Activated T-cell treated with anti-CD3 and anti-CD28 coated beads for 1 hour (primary cell): ENCODE data around the gene TMEM243.
"Not testable (repeated sequence)": the region's sequence is repeated elsewhere in the genome, so short reads cannot be mapped to it uniquely, and the experiment has no call there.

Experiments used
- DNase-seq: peaks from one replicate; pipeline ENCODE4 v3.0.0-alpha.2; 2020; ENCODE audit warnings: low read depth

TMEM243 gene, protein sequence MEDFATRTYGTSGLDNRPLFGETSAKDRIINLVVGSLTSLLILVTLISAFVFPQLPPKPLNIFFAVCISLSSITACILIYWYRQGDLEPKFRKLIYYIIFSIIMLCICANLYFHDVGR

DNA sequence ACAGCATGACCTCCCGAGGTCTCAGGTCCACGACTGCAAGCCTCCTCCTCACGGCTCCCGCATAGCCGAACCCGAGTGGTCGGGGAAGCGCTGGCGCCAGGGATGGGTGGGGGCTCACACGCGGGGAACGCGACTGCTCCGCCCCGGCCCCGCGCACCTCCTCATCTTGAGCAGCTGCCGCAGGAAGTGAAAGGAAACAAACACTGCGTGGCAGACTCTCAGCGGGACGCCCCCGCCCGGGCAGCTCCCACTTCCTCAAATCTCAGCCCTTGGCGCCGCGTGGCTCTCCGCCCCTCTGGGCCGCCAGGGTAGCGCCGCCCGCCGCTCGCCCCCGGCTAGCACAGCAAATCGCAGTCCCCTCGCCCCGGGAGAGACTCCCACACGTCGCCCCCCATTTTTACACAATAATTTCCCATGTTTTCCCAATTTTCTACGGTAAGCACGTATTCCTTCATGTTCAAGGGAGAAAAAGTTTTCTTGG is at the start of gene TMEM243:
Gene TMEM243, minus strand, starts transcription at position 188 of the 481 bp plus-strand sequence. CDS start 229 bp downstream, outside the sequence.
- peak; percentile 72 for DNase-seq

DNA sequence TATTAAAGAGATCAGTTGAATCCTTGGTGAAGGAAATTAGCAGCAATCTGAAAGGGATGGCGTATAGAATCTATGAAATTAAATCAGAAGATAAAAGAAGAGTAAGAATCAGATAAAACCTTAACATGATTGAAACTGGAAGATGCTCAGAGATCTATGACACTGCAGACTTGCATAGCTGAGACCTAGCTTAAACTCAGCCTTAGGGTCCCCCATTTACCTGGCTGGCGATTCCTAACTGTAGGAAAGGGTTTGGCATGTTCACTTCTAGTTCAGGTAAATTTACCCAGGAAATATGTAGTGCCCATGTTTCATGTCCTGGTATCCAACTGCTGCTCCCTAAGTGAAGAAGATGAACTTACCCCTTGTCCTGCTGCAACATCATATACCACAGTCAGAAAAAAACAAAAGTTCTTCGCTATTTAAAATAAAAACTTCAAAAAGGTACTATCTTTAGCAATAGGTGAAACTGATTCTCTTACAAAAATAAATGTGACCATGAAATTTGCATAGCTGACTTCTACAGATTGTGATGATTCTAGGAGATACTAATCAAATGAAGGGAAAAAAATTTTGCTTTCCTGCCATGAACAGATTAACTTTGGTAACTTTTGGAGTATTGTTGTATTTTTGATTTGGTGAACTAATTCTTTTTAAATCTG is 47.8 kb upstream of the TMEM243 start:
- no peak for DNase-seq

DNA sequence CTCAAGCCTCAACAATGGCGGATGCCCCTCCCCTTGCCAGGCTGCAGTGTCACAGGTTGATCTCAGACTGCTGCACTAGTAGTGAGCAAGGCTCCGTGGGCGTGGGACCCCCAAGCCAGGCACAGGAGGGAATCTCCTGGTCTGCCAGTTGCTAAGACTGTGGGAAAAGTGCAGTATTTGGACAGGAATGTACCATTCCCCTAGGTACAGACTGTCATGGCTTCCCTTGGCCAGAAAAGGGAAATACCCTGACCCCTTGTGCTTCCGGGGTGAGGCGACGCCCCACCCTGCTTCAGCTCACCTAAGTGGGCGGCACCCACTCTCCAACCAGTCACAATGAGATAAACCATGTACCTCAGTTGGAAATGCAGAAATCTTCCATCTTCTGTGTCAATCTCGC is 44.0 kb upstream of the TMEM243 start:
- DNase-seq, result no peak

DNA sequence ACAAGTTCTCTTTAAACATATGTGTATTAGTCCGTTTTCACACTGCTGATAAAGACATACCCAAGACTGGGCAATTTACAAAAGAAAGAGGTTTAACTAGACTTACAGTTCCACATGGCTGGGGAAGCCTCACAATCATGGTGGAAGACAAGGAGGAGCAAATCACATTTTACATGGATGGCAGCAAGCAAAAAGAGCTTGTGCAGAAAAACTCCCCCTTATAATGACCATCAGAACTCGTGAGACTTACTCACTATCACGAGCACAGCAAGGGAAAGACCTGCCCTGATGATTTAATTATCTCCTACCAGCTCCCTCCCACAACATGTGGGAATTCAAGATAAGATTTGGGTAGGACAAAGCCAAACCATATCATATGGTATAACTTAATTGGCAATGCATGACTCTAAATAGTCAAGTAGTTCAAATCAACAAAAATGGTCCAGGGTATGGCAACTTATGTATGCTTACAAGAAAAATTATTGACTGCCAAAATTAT is 34.1 kb upstream of the TMEM243 start:
- no peak for DNase-seq

DNA sequence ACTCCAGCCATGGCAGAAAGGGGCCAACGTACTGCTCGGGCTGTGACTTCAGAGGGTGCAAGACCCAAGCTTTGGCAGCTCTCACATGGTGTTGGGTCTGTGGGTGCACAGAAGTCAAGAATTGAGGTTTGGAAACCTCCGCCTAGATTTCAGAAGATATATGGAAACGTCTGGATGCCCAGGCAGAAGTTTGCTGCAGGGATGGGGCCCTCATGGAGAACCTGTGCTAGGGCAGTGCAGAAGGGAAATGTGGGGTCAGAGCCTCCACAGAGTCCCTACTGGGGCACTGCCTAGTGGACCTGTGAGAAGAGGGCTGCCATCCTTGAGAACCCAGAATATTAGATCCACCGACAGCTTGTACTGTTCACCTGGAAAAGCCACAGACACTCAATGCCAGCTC is 26.1 kb upstream of the TMEM243 start:
- DNase-seq, result not testable (repeated sequence)

DNA sequence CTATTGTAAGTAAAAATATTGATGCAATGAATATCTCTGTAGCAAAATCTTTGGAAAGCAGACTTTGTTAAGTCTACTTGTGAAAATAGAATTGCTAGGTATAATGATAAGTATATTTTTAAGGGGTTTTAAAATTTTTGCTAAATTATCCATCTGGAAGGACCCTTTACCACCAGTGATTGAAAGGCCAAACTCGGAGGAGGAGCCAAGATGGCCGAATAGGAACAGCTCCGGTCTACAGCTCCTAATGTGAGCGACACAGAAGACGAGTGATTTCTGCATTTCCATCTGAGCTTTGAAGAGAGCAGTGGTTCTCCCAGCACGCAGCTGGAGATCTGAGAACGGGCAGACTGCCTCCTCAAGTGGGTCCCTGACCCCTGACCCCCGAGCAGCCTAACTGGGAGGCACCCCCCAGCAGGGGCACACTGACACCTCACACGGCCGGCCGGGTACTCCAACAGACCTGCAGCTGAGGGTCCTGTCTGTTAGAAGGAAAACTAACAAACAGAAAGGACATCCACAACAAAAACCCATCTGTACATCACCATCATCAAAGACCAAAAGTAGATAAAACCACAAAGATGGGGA is 19.0 kb upstream of the TMEM243 start:
- DNase-seq, result not testable (repeated sequence)

DNA sequence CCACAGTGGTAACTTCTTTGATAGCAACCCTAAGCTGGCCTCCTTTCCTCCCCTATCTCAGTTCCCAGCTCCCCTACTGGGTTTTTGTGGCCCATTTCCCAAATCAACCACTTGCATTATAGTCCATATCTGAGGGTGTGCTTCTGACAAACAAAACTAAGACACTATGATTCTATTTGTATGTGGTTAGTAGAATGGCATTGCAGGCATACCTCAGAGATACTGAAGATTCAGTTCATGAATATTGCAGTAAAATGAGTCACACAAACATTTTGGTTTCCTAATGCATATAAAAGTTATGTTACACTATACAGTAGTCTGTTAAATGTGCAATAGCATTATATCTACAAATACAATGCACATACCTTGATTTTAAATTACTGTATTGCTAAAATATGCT is 15.4 kb upstream of the TMEM243 start:
- DNase-seq, result no peak

DNA sequence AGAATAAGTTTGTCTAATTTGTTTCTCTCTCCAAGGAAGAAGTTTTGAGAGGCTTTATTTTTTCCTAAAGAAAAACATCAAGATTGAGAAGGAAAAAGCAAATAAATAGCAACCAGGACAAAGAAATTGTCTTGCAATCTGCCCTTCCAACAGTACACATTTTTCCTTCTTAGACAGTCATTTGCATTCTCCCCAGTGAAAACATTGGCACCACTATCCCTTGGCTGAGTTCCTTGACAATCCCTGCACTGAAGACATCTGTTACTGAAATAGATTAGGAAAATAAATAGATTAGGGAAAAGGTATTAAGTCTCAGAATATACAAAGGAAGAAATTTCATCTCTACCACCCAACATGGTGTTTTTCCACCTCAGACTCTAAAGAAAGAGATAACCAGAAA is 12.2 kb upstream of the TMEM243 start:
- DNase-seq, result no peak

DNA sequence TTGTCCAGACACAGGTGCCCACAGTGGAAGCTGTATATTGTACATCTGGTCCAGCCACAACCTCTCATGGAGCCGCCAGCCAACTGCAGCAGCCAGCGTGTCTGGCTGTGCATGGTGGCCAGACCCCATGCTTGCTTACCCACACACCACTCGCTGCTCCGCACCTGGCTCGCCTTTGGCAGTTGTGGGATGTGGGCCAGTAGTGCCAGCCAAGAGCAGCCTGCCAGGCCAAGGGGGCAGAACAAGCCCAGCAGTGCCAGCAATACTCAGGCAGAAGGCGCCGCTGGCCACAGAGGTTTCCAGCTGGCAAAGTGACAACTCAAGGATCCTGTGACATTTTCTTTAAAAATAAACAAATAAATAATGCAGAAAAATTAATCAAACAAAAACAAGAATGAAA is 11.7 kb upstream of the TMEM243 start:
- DNase-seq, result no peak

DNA sequence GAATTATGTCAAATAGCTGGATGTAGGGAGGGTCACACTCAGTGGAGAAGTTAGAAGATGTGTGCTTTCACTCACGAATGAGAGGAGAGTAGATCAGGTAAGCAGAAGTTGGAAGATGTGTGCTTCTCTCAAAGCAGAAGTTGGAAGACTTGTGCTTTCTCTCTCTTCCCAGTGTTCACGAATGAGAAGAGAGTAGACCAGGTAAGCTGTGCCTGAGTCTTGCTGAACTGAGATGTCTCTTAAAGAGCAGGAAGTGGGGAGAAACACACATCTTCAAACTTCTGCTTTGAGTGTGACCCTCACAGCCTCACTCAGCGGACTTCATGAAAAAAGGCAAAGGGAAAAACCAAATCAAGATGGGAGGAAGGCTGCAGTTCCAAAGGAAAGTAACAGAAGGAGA is 7.0 kb upstream of the TMEM243 start:
- DNase-seq, result no peak

DNA sequence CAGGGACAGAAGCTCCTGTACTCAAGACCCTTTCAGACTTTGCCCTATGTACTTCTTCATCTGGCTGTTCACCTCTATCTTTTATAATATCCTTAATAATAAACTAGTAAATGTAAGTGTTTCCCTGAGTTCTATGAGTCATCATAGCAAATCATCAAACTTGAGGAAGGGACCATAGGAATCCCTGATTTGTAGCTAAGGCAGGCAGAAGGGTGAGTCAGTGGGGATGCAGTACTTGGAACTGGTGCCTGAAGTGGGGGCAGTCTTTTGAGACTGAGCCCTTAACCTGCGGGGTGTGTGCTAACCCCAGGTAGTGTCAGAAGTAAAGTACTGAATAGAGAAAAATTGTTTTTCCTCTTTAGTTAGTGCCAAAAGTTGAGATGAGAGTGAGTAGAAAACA is 6.2 kb upstream of the TMEM243 start:
- DNase-seq, result no peak

DNA sequence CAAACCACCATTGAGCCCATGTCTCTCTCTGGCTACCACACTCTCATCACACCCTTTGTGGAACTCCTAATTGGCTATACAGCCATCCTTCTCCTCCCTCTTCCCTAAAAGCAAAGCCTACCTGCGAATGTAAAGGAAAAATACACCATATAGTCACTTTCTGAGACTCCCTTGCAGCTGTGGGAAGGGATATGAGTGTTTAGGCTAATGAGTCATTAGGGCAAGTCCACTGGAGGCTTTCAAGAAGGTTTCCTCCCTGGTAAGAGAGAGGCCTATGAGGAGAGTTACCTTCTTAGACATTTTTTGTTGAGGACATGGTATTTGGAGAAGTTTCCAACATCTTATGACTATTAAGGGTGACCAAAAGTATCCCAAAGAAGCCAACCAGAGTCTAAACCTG is 4.1 kb upstream of the TMEM243 start:
- DNase-seq, result no peak

DNA sequence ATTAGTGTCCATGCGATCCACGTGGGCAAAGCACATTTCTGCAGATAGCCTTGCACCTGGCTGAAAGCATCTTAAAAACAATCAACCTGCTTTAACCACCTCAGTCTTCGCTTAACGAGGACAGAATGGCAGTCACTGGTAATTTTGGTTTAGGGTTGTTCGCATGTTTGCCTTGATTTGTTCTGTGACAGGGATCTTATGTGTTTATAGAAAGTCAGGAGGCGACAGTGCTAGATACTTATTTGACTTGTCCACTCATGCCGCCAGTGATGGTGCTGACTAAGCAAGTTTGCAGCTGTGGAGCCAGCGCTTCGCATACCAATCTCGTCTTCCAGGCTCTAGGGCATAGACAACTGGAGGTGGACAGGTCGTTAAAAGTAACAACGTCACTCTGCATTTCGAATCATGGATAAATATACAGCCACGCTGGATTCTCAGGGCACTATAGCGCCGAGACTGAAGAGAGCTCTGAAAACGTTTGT is 1.2 kb upstream of the TMEM243 start:
- no peak for DNase-seq

DNA sequence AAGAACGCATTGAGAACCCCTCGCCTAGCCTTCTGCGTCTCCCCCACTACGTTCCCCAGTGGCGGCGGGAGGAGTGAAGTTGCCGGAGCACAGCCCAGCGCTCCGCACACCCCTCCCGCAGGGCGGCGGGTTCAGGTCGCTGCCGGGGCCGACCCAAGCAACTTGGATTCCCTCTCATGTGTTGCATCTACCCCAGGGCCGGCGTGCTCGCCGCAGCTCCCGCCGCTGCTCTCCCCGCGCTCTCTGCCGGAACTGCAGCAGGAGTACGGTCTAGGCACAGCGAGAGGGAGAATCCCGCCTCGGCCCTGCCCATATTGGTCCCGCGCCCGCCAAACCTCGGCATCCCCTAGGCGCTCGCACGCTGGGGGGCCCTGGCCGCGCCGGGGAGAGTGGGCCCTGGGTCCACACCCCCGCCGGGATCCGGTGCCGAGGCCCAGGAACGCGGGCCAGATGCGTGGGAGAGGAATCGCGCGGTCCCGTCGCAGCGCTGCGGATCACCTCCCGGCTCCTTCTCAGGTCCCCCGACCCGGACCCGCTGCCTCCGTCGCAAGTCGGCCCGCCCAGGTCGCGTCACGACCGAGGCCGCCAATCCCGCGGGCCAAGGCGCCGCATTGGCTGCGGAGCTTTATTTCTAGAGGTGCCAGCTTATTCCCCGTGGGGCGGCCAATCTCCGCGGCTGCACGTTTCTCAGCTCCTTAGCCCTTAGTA is 648 bp upstream of the TMEM243 start:
- DNase-seq, result peak; percentile 72

DNA sequence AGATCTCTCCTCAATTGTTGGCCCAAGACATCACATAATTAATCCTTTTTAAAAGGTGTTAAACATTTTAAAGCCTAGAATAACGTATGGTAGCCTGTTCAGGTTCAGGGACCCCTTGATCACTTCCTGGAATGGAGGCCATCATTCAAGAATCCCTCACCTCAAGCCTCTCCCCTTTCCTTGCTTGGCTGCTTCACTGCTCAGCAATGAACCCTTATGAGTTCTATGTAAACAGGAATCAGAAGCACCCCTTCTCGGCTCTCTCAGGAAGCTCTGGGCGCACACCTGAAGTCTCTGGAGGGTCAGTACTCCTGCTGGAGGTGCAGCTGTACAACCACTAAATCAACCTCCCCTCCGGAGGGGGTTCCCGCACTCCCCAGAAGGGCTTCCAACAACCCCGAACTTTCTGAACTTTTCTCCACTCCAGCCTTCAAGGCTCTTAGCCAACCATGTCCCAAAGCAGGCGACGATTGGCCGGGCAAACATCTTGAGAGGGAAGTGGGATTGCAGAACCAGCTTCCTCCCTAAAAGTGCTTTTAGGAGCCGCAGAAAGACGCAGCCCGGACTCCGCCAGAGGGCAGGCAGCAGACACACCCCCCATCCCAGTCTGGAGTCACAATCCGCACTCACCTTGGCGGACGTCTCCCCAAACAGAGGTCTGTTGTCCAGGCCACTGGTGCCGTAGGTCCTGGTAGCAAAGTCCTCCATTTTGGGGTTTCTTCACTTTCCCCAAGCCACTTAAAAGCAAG is 562 bp downstream of the TMEM243 start:
- peak; percentile 15 for DNase-seq

DNA sequence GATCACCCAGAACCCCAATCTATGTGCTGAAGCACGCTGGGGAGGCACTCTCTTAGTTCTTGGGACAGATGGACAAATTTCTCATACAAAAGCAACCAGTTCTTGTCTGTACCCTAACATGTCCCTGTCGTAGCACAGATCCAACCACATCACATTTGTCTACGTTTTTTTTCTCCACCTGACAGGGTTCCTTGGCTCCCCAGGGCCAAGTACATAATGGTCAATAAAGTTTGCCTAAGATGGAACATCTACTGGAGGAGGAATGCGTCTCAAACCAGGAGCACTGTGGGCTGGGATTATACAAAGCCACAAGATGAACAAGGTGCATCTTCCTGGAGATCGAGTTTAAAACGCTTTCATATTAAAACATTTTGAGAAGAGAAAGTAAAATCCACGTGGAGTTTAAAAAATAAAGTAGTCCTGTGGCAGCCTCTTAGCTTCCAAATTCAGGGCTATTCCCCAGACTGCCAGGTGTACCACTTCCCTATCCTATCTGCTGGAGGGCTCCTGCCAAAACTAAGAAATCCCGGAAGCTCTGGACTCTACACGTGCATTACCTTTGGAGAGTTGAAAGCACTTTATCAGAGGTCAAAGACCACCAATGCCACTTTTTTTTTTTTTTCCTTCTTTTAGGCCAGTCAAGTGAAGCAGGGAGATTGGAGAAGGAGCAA is 1.4 kb downstream of the TMEM243 start:
- DNase-seq, result no peak

DNA sequence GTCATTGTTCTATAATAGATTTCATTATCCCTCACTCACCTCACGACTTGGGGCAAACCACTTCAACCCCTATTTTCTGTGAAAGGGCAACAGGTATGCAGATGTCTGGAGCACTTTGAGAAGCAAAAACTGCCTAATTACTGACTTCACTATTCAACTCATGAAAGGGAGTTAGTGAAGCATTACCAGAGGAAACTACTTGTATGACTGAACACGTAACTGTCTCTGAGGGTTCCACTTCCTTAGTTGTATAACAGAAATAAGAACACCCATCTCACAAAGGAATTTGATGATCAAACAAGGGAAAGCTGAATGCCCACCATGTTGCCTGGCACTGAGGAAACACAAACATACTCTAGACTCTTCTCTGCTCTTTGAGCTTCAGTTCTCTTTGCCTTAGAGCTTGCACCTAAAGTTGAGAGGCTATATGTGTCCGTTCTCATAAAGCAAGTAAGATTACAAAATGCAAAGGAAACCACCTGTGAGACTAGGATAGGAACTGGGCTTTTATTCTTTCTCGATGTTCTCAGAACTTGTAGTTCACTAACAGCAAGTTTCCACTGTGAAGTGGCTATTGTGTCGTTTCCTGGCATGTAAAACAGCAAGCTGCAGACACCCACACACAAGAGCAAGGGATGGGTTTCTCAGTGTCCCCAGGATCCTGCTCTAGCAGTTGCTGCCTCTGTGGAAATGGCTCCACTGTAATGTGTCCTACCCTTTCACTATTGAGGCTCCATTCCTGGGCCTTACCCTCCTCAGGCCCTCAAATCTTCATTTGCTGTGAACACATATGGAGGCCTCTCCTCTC is 2.6 kb downstream of the TMEM243 start:
- DNase-seq, result no peak

DNA sequence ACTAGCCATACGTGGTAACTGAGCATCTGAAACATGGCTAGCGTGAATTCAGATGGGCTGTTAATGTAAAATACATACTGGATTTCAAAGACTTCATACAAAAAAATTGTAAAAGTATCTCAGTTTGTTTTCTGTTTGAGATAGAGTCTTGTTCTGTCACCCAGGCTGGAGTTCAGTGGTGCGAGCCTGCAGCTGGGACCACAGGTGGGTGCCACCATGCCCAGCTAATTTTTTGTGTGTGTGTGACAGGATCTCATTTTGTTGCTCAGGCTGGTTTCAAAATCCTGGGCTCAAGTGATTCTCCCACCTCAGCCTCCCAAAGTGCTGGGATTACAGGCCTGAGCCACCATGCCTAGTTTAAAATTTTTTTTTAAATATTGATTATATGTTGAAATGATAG is 4.5 kb downstream of the TMEM243 start:
- DNase-seq, result no peak

DNA sequence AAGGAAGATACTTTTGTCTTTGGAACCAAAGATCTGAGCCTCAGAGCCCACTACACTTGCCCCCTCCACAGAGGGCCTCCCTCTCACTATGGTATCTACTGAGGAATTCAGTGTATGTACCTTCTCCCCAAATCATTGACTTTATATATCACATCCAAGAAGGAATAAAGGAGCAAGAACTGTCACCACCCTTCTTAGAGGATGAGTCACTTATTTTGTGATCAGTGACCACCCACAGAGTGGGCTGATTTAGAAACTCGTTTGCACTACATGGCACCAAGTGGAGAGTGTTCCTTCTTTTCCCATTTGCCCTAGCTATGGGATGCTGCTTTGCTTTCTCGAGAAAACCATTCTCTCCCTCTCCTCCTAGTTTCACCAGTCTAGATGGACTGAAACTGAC is 5.7 kb downstream of the TMEM243 start:
- no peak for DNase-seq

DNA sequence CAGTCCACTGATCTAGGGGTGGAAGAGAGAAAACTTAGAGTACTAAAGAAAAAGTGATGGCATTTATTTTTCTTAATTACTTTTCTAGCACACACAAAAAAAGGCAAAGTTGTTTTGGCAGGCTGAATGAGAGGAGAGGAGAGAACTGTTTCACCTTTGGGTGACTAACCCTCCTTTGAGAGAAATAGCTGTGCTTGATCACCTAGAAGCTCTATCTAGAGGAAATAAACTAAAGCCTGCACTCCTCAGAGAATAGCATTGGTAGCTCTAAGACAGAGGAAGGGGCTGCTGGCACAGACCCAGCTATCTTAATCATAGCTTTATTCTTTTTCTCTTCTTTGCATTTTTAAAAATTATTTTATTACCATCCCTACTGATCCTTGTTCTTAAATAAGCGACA is 6.3 kb downstream of the TMEM243 start:
- no peak for DNase-seq

DNA sequence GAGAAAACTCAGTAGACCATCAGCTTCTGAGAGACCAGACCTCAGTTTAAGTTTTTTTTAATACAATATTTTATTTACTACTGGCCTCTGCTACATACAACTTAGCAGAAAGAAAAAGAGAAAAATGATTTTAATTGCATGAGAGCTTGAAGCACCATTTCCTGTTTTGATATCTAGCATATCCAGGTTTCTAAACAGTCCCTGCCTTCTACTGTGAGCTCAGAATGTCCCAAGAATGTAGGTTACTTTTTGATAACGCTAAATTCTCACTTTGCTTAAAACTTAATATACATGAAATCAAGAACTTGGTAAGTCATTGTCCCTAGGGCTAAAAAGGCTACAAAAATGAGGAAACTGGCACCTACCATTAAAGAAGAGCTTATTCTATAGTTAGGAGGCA is 7.0 kb downstream of the TMEM243 start:
- DNase-seq, result no peak
